ENCODE data around the gene LIPN. TPM values are rescaled to one million over a fixed set of nuclear protein-coding genes. Genes with fewer than 3 reads are reported as not detected.

LIPN gene
- total and polyA plus RNA-seq, 10 donors = 0.07 to 7.1 (median 1.6) TPM; not detected in 2

- Histone ChIP-seq H3K4me1 (peaks cover 0 to 5% (median 0%) of the 10 kb centered on the region in 6 donors), H3K4me3 (no peak overlapping the region), H3K27ac (no peak overlapping the region), H3K36me3 (peaks cover 0 to 19% (median 0%) of the 10 kb centered on the region in 6 donors), H3K9me3 (no peaks in the 10 kb centered on the region), H3K27me3 (replicated peaks in 1 of 7) (no peaks in the 10 kb centered on the region)
- DNase-seq = no peak
- TF ChIP-seq POLR2A (IDR thresholded peaks at IDR 0.05) = no peak
- TF ChIP-seq POLR2AphosphoS5 (IDR thresholded peaks at IDR 0.05) = no peak
- no peak for TF ChIP-seq CTCF (IDR thresholded peaks at IDR 0.05 in 8 of 11, conservative IDR thresholded peaks at IDR 0.05 in 3 of 11)
- intact Hi-C loops (cut with DNase I; ENCODE audit: low total_unique reads) = no loop called here
- 82 to 89% (median 87%) methylated on average over 3 of the region's 3 CpGs for WGBS, 5 donors
Observed at GRCh38 chr10:88819290-88819689, 59.5 kb downstream of the LIPN start.

- Histone ChIP-seq H3K27ac (no peak overlapping the region), H3K27me3 (replicated peaks in 1 of 7) (no peaks in the 10 kb centered on the region), H3K4me1 (peaks cover 0 to 17% (median 6%) of the 10 kb centered on the region in 6 donors), H3K9me3 (no peaks in the 10 kb centered on the region), H3K4me3 (no peak overlapping the region), H3K36me3 (peaks cover 0 to 31% (median 0%) of the 10 kb centered on the region in 6 donors)
- intact Hi-C loops (cut with DNase I; ENCODE audit: low total_unique reads) = no loop called here
- no peak for TF ChIP-seq CTCF (IDR thresholded peaks at IDR 0.05 in 8 of 11, conservative IDR thresholded peaks at IDR 0.05 in 3 of 11)
- DNase-seq = no peak
Observed at GRCh38 chr10:88820748-88821401, 61.1 kb downstream of the LIPN start.

- H3K27me3 ChIP-seq (replicated peaks in 1 of 7) = no peaks in the 10 kb centered on the region
- 82 to 89% (median 86%) methylated on average over 4 of the region's 4 CpGs for WGBS, 5 donors
- H3K4me1 ChIP-seq = peaks cover 0 to 37% (median 10%) of the 10 kb centered on the region in 6 donors
- peak overlapping the region in 5 of 8 donors; percentile 45 to 84 (median 55) for H3K27ac ChIP-seq
- H3K4me3 ChIP-seq = no peak overlapping the region
- DNase-seq = no peak
- intact Hi-C loops (cut with DNase I; ENCODE audit: low total_unique reads) = no loop called here
- peaks cover 0 to 79% (median 0%) of the 10 kb centered on the region in 6 donors for H3K36me3 ChIP-seq
- no peak for TF ChIP-seq POLR2A (IDR thresholded peaks at IDR 0.05)
- H3K9me3 ChIP-seq = no peaks in the 10 kb centered on the region
Observed at GRCh38 chr10:88826388-88826787, 66.6 kb downstream of the LIPN start.

- WGBS, 5 donors = 83 to 94% (median 90%) methylated on average over 2 of the region's 2 CpGs
- H3K4me1 ChIP-seq = peaks cover 0 to 50% (median 12%) of the 10 kb centered on the region in 6 donors
- H3K27ac ChIP-seq = no peak overlapping the region
- TF ChIP-seq POLR2AphosphoS5 (IDR thresholded peaks at IDR 0.05) = no peak
- no peak for TF ChIP-seq POLR2A (IDR thresholded peaks at IDR 0.05)
- TF ChIP-seq CTCF (IDR thresholded peaks at IDR 0.05 in 8 of 11, conservative IDR thresholded peaks at IDR 0.05 in 3 of 11) = no peak
- H3K4me3 ChIP-seq = no peak overlapping the region
- H3K9me3 ChIP-seq = no peaks in the 10 kb centered on the region
- H3K27me3 ChIP-seq (replicated peaks in 1 of 7) = no peaks in the 10 kb centered on the region
- DNase-seq = no peak
- peaks cover 0 to 74% (median 0%) of the 10 kb centered on the region in 6 donors for H3K36me3 ChIP-seq
- intact Hi-C loops (cut with DNase I; ENCODE audit: low total_unique reads) = no loop called here
Observed at GRCh38 chr10:88827671-88828070, 67.9 kb downstream of the LIPN start.
